HTERT RPE-1 (cell line): ENCODE data around the gene CCT5.
"Not testable (repeated sequence)": the region's sequence is repeated elsewhere in the genome, so short reads cannot be mapped to it uniquely, and the experiment has no call there.

Source experiments
- in situ Hi-C: fragments of 300-500 bp; cut with MboI; formaldehyde crosslinking; loops from 4 replicates; pipeline ENCODE4 v1.14.3; 2020; ENCODE audit warnings: low sequenced_read_pairs

CCT5 gene

DNA sequence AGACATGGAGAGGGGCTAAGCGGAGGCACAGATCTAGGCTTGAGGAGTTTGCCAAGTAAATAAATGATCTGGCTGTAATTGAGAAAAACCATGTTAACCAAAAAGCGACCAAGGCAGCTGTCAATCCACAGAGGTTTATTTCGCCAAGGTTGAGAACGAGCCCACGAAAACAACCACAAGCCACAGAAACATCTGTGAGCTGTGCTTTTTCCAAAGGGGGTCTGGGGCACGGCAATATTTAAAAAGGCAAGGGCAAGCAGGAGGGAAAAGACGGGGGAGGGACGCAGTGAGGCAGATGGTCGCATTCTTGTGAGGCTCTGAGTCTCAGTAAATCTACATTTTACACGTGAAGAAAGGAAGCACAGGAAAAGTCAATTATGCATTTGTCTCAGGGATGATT, 25.4 kb downstream of the CCT5 start:
- in situ Hi-C loops, result no loop called here

DNA sequence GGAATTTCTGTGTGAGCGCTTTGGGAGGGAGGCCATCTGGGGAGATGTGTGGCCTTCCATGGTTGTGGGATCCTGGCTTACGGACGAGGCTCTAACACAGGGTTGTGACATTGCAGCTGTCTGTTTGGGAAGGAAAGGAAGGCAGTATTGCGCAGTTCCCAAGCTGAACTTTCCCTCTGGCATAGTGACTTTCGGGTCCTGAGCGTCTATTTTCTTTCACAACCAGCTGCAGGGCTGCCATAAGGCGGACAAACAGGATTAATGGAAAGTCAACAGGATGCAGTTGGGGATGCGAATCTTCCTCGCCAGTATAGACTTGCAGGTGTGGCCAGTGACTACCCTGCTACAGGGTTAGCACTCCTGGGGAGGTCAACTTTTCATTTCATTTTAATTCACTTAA, 25.9 kb downstream of the CCT5 start:
- in situ Hi-C loops, result no loop called here

DNA sequence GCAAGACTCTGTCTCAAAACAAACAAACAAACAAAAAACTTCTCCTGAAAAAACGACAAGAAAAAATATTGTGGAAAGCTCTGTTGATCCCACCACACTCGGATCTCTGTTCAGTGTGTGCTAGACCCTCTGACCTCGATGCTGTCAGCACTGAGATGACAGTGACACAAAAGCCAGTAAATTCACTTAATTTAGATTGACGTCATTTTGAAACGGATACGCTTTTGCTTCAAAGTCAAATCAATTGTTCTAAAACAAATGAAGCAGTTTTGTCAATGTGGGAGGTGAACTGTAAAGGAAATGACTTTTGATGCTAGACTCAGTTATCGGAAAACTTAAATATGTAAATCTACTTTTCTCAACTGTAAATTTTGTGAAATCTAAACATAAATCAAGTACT, 26.6 kb downstream of the CCT5 start:
- in situ Hi-C loops, result no loop called here

DNA sequence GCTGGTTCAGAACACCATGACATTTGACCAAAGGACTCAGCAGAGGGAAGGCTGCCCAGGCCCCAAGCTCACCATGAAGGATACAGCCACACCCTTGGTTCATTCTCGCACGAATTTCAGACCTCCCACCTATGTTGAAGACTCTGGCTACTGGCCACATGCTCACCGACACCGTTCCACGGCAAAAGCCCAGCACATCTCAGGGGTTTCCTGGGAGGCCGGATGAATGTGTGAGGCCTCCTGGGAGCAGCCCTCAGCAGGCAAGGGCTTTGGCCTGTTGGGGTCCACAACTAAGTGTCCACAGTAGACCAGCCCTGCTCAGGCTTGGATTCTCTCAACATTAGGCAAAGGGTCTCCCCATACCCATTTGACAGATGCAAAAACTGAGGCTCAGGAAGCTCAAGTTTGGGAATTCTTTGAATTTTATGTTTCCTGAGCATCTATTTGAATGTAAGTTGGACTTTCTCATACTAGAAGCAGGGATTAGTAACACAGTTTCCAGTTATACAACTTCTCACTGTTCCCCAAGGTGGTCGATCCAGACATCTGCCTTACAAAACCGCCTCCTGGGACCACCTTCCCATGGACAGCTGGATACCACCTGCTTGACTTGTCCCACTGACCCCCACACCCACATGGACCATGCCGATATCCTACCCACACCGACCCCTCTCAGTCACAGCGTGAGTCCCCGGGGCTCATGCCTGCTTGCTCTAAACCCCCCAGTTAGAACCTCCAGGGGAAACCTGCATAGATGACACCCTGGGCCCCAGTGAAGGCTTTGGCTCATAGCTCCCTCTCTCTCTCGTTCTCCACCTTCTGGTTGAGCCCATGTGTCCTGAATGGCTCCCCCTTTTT, 27.9 kb downstream of the CCT5 start:
- in situ Hi-C loops, result no loop called here

DNA sequence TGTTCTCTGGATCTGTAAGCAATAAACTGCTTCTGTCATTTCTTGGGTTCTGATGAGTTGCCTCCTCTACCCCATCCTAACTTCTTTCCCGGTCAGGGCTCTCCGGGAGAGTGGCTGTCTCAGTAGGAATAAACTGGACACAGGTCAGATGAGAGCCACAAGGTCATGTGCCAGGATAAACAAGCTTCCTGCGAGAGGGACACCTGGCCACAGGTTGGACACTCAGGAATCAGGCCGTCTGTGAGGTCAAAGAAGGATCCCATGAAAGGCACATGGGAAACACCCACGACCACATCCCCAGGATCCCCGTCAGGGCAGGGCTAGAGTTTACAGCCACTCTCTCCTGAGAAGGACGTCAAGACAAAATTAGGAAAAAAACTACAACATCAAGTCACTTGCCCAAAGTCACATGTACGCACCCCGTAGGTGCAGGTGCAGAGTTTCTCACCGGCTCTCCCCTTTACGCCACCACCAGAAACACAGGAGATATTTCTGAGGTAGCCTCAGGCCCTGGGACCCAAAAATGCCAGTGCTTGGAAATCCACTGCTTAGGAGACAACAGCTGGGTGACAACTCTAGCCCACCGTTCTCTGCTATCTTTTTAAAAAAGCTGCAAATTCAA, 28.7 kb downstream of the CCT5 start:
- in situ Hi-C loops, result no loop called here

DNA sequence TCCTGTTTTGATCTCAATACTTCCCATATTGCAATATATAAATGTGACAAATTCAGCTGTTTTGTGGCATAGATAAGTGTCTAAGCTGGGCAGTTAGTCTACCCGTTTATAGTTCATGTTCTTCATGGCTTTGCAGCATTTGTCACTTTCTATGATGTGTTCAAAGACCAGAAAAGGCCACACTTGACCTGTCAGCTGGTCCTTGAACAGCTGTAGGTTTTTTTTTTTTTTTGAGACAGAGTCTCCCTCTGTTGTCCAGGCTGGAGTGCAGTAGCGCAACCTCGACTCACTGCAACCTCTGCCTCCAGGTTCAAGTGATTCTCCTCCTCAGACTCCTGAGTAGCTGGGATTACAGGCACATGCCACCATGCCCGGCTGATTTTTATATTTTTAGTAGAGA, 29.2 kb downstream of the CCT5 start:
- in situ Hi-C loops, result no loop called here

DNA sequence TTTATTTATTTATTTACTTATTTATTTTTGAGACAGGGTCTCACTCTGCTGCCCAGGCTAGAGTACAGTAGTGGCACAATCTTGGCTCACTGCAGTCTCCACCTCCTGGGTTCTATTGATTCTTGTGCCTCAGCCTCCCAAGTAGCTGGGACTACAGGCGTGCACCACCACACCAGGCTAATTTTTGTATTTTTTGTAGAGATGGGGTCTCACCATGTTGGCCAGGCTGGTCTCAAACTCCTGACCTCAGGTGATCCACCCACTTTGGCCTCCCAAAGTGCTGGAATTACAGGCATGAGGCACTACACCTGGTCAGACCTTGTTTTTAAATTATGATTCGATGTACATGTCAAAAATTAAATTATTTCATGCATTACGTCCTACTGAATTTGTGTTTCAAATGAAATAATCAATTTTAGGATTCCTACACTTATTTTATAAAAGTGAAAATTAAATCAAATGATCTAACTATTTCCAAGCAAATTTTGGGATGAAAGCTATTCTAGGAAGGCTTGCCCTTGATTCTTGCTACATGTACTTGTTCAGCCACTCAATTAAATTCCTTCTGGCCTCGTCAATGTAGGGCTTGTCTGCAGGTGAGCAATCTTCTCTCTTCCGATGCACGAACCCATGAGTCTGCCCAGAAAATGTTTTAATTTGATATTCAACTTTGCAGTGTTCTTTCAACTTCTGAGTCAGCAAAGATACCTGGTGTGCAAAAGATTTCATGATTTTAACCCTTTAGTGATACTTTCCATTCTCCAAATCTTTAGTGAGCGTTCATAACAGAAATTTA, 30.0 kb downstream of the CCT5 start:
- in situ Hi-C loops, result no loop called here

DNA sequence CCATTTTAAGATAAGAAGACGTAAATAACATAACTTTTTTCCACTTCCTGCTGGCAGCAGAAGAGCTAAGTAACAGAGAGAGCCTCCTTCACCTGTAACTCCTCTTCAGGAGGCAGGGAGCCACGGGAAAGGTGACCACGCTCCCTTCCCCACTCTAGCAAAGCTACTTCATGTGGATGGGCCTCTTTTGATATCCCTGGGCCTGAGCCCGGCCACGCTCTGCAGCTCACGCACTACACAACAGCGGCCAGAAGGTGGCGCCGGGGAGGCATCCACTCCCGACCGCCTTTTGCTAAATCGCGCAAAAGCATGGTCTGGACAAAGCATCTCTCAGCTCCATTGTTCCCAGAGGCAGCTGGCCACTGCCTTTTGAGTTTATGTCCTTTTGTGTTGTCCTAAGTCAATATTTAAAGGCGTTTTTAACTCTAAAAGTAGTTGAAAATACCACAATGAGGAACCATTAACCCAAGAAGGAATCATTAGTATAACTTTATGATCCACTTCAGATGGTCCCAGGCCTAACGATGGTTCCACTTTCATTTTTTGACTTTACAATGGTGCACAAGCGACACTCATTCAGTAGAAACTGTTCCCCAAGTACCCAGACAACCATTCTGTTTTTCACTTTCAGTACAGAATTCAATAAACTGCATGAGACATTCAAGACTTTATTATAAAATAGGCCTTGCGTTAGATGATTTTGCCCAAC, 34.0 kb downstream of the CCT5 start:
- in situ Hi-C loops, result no loop called here

DNA sequence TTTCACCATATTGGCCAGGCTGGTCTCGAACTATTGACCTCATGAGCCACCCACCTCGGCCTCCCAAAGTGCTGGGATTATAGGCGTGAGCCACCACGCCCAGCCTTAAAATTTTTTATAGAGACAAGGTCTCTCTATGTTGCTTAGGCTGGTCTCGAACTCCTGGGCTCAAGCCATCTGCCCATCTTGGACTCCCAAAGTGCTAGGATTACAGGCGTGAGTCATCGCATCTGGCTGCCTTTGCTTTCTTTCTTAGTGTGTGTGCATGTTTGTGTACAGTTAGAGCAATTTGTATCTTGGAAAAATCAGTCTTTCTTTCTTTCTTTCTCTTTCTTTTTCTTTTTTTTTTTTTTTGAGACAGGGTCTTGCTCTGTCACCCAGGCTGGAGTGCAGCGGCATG, 35.3 kb downstream of the CCT5 start:
- in situ Hi-C loops, result not testable (repeated sequence)

DNA sequence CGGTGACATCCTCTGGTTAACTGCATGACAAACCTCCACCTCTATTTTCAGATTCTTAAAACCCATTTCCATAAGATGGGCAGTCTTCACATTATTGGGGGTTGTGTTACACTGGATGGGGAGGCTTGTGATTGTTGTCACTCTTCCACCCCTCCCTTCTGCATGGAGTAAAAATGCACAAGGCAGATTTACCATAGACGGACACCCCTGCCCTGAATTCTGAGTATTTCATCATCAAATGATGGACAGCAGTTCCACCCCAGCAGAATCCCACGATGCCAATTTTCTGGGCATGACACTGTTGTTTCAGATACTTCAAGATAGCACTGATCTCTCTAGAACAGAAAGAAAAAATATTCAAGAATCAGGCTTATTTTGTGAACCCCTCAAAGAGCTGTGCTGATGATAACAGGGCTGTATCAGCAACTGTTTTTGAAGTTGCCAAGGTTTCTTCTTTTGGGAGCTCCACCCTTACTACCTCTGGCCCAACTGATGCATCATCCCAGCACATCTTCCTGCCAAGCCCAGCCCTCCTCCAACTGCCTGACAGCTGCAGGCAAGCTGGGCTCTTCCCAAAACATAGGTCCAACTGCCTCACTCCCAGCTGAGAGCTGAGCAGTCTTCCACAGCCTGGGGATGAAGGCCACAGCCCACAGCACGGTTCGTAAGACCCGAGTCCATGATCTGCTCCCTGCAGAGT, 36.2 kb downstream of the CCT5 start:
- in situ Hi-C loops, result no loop called here

DNA sequence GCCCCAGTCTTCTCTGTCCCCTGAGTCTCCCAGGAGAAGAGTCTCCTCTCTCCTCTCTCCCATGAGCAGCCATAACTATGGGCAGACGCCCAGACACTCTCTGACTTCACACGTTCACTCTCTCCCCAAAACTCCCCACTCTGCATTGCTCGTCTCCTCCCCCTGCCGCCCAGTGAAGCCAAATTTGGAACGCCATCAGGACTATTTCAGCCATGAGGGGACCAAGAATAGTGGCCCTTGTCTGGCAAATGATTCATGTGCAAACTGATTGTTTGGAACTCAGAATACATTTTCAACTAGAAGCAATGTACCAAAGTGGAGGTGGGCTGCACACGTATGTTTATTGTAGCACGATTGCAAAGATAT, 36.8 kb downstream of the CCT5 start:
- in situ Hi-C loops, result no loop called here

DNA sequence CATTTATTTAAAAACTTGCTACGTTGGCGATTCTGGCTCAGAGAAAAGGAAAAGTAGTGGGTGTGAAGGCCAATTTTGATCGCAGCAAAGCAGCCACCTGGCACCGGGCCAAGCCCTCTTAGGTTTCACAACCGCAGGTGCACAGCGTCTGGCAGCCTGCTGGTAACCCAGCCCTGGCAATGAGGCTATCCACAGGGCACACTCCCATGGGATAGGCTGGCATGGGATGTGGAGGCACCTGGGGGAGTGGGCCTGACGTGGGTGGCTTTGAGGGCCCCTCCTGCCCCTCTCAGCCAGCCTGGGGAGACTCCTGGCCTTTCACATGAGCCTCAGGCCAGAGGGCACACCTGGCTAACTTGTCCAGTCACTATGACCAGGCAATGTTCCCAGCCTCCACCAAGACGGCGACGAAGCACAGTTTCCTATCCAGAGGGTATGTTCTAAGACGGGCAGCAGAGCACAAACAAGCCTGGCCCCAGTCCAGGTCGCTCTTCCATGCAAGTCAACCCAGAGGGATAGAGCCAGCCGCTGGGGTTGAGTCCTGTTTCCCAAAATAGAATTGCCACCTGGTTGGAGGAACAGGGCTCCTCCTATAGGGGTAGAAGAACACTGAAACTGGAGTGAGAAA, 38.6 kb downstream of the CCT5 start:
- in situ Hi-C loops, result no loop called here

DNA sequence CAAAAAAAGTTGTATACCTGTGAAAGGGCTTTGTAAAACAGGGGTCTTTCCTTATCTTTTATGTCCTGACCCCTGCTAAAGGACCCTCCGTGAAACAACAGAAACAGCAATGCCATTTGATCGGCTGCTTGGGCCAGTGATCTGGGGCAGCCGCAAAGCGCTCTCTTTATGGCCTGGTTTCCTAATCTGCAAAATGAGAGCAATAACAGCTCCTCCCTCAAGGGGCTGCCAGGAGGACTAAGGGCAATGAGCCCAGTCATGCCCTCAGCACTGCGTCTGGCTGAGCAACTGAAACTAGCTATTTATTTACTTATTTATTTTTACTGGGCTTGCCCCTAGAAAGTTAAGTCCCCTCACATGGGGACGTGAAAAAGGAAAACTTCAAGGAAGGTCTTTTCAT, 39.3 kb downstream of the CCT5 start:
- in situ Hi-C loops, result no loop called here

DNA sequence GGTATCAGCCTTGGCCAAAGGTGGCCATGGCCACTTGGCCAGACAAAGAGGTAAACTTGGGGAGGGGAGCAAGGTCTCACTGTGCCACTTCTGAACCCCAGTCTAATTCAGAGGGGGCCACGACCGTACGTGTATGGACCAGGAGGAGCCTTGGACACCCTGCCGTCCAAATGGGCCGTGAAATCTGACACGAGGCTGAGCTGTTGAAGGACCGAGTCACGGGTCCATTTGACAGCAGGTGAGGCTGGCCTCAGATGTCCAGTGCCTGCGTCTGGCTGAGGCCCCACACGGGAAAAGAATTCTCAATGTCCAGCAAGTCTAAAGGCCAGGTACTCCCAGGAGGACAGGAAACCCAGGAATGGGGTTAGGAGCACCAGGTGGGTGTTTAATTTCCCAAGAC, 39.9 kb downstream of the CCT5 start:
- in situ Hi-C loops, result no loop called here

DNA sequence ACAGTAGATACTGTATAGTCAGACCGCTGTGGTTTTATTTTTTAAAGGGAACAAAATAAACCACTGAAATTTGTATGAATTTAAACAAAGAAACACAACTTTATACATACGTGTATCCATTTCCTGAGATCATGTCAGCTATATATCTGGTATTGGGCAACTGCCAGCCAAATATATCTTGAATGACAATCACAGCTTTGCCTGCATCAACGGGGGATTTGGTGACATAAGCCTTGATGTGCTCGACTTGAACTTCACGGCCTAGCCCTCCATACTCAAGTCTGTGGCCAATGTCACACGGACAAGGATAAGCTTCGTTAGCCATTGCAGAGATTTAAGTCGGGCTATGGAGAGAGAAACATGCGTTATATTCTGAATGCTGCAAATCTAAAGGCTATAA, 40.4 kb downstream of the CCT5 start:
- in situ Hi-C loops, result no loop called here

DNA sequence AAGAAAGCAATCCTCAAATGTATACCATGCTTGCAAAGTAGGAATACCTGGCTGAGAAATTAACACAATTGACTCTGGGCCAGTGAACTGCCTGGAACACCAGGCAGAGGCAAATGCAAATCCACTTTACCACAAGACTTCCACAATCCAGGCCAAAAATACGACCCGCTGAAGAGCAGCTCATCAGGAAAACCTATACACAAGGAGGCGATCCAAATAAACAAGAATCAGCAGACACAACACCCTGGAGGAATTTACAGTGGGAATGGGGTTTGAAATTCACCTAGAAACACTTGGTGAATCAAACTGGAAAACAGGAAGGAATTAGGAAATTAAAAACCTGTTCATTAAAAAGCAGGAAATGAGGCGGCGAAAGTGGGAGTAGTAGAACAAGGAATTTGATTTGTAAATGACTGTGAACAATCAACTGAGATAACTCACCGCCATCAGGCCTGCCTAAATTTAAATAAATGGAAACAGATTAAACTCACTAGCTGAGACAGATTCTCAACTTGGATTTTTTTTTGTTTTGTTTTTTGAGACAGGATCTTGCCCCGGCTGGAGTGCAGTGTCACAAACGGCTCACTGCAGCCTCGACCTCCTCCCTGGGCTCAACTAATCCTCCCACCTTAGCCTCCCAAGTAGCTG, 41.7 kb downstream of the CCT5 start:
- in situ Hi-C loops, result no loop called here

DNA sequence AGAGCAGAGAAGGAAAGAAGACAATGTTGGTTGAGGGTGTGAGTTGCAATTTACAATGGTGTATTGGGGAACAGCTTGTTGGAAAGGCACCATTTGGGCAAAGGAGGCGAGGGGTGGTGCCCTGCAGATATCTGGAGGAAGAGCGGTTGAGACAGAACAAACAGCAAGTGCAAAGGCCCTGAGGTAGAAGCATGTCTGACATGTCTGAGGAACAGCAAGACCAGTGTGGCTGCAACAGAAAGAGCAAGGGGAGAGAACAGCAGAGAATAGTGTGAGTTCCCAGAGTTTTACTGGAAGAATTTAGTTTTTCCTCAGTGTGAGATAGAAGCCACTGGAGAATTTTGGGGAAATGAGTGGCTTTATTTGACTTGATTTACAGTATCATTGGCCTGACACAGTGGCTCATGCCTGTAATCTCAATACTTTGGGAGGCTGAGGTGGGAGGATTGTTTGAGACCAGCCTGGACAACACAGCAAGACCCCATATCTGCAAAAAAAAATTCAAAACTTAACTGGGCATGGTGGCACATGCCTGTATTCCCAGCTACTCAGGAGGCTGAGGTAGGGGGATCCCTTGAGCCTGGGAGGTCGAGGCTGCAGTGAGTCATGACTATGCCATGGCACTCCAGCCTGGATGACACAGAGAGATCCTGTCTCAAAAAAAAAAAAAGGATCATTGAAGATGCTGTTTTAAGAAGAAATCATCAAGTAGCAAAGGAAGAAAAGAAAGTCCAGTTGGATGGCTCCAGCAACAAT, 44.0 kb downstream of the CCT5 start:
- in situ Hi-C loops, result no loop called here

DNA sequence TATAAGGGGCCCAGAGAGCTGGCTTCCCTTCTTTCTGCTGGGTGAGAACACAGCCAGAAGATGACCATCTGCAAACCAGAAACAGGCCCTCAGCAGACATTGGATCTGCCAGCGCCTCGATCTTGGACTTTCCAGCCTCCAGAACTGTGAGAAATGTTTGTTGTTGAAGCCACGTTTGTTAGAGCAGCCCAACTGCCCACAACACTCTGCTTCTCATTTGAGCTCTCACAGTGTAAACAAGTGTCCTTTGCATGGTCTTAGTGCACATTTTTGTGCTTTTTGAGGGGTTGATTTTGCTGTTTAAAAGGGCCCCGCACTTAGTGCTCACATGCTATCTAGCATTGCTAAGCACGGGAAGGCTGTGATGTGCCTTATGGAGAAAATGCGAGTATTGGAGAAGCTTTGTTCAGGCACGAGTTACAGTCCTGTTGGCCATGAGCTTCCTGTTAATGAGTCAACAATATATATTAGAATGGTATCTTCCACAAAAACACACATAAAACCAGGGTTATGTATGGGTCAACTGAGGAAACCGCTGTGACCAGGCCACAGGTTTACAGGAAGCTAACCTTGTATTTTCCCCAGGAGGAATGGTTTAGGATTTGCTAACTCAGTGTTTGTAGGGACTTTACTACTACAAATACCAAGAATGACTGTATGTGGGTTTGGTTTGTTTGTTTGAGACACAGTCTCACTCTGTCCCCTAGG, 45.7 kb downstream of the CCT5 start:
- in situ Hi-C loops, result no loop called here
